Astrocyte (in vitro differentiated cells and primary cell): ENCODE results near the gene CDC73. TPM values are rescaled to one million over a fixed set of nuclear protein-coding genes. Genes with fewer than 3 reads are reported as not detected.

ENCODE experiments used
- DNase-seq: peaks from one replicate; pipeline ENCODE4 v3.0.0-alpha.2; 2010; ENCODE audit warnings: low read depth
- FAIRE-seq: peaks from 2 replicates; lab custom pipeline; 2011; peaks lifted over from hg19 to GRCh38; lab: Jason Lieb, UNC
- H2AFZ ChIP-seq: 2 replicates; pipeline ENCODE4 v1.6.0; 2012; ENCODE audit warnings: low read depth, low read length, inconsistent platforms
- H3K27ac ChIP-seq: 2 replicates; pipeline ENCODE4 v1.5.1; 2011; ENCODE audit warnings: low read depth, low read length, inconsistent platforms
- H3K27me3 ChIP-seq: 2 replicates; pipeline ENCODE4 v1.6.0; 2011; ENCODE audit warnings: low read length, inconsistent platforms; ENCODE audit not compliant: insufficient read depth
- H3K36me3 ChIP-seq: 2 replicates; pipeline ENCODE4 v1.5.1; 2011; ENCODE audit warnings: low read length, inconsistent platforms; ENCODE audit not compliant: insufficient read depth
- H3K4me1 ChIP-seq: 2 replicates; pipeline ENCODE4 v1.5.1; 2011; ENCODE audit warnings: low read length, inconsistent platforms; ENCODE audit not compliant: insufficient read depth
- H3K4me2 ChIP-seq: 2 replicates; pipeline ENCODE4 v1.6.0; 2012; ENCODE audit warnings: low read length, inconsistent platforms
- H3K4me3 ChIP-seq: 2 replicates; pipeline ENCODE4 v1.5.1; 2011; ENCODE audit warnings: low read depth, mild to moderate bottlenecking, low read length, inconsistent platforms; ENCODE audit not compliant: insufficient read depth
- H3K79me2 ChIP-seq: 2 replicates; pipeline ENCODE4 v1.6.0; 2012; ENCODE audit warnings: mild to moderate bottlenecking, low read length, inconsistent platforms; ENCODE audit not compliant: insufficient read depth
- H3K9ac ChIP-seq: 2 replicates; pipeline ENCODE4 v1.6.0; 2012; ENCODE audit warnings: mild to moderate bottlenecking, low read length, inconsistent platforms
- H3K9me3 ChIP-seq: 2 replicates; pipeline ENCODE4 v1.5.1; 2012; ENCODE audit warnings: low read depth, mild to moderate bottlenecking, low read length, inconsistent platforms; ENCODE audit not compliant: insufficient read depth
- H4K20me1 ChIP-seq: 2 replicates; pipeline ENCODE4 v1.6.0; 2012; ENCODE audit warnings: low read length, inconsistent platforms; ENCODE audit not compliant: insufficient read depth
- H3K27ac Mint-ChIP-seq: one replicate; pipeline ENCODE4 v1.8.0; 2021; ENCODE audit warnings: mild to moderate bottlenecking, mixed read lengths; ENCODE audit not compliant: unreplicated experiment
- H3K27me3 Mint-ChIP-seq: one replicate; pipeline ENCODE4 v1.8.0; 2021; ENCODE audit warnings: low read depth, mixed read lengths; ENCODE audit not compliant: unreplicated experiment
- H3K36me3 Mint-ChIP-seq: one replicate; pipeline ENCODE4 v1.8.0; 2021; ENCODE audit warnings: low read depth, mixed read lengths; ENCODE audit not compliant: unreplicated experiment
- H3K4me1 Mint-ChIP-seq: one replicate; pipeline ENCODE4 v1.8.0; 2021; ENCODE audit warnings: low read depth, mixed read lengths; ENCODE audit not compliant: unreplicated experiment
- H3K4me3 Mint-ChIP-seq: one replicate; pipeline ENCODE4 v1.8.0; 2021; ENCODE audit warnings: mild to moderate bottlenecking, moderate library complexity, mixed read lengths; ENCODE audit not compliant: unreplicated experiment
- H3K9me3 Mint-ChIP-seq: one replicate; pipeline ENCODE4 v1.8.0; 2021; ENCODE audit warnings: mild to moderate bottlenecking, mixed read lengths; ENCODE audit not compliant: unreplicated experiment
- CTCF ChIP-seq: IDR thresholded peaks from 2 replicates; pipeline ENCODE4 v1.5.1; 2011; ENCODE audit warnings: low read depth, mild to moderate bottlenecking, inconsistent platforms, low read length, moderate library complexity; ENCODE audit not compliant: insufficient read depth
- EZH2 ChIP-seq: IDR thresholded peaks from 2 replicates; pipeline ENCODE4 v1.6.1; 2012; ENCODE audit warnings: mild to moderate bottlenecking, low read length, inconsistent platforms; ENCODE audit not compliant: insufficient read depth
- total RNA-seq: library from RNA; stranded (reverse); gene quantifications from 2 replicates; pipeline ENCODE4 v1.2.1, GENCODE V29; 2021

The CDC73 gene
- total RNA-seq, 1 donor from 2014 or later: 77.7 TPM

- H3K4me3 Mint-ChIP-seq: no peak overlapping the region
- H3K4me3 ChIP-seq: no peak overlapping the region
- H3K4me2 ChIP-seq: no peak overlapping the region
- H3K27me3 ChIP-seq: no peaks in the 10 kb centered on the region
- DNase-seq (no peak), FAIRE-seq (no peak)
- H3K9me3 ChIP-seq: no peaks in the 10 kb centered on the region
- no peak overlapping the region for H2AFZ ChIP-seq
- H3K27me3 Mint-ChIP-seq: no peaks in the 10 kb centered on the region
- H3K4me1 ChIP-seq: no peaks in the 10 kb centered on the region
- no peak overlapping the region for H3K27ac Mint-ChIP-seq
- H3K79me2 ChIP-seq: peaks cover 22% of the 10 kb centered on the region
- H3K36me3 ChIP-seq: peaks cover 41% of the 10 kb centered on the region
- H3K9ac ChIP-seq: no peak overlapping the region
- peaks cover 3% of the 10 kb centered on the region for H3K36me3 Mint-ChIP-seq
- H3K27ac ChIP-seq: no peak overlapping the region
- no peaks in the 10 kb centered on the region for H3K4me1 Mint-ChIP-seq
- peaks cover 23% of the 10 kb centered on the region for H4K20me1 ChIP-seq
- TF ChIP-seq EZH2: no peak
- no peak for TF ChIP-seq CTCF
- no peaks in the 10 kb centered on the region for H3K9me3 Mint-ChIP-seq
Observed at GRCh38 chr1:193144999-193145398, 23.2 kb downstream of the CDC73 start.

GRCh38 chr1:193156117-193156821, 34.4 kb downstream of the CDC73 start:
- peaks cover 38% of the 10 kb centered on the region for H3K79me2 ChIP-seq
- H3K36me3 ChIP-seq: peaks cover 16% of the 10 kb centered on the region
- TF ChIP-seq CTCF: no peak
- no peak for TF ChIP-seq EZH2
- Mint-ChIP-seq H3K36me3 (peaks cover 4% of the 10 kb centered on the region), H3K9me3 (no peaks in the 10 kb centered on the region), H3K4me1 (peaks cover 4% of the 10 kb centered on the region), H3K27me3 (no peaks in the 10 kb centered on the region), H3K4me3 (no peak overlapping the region), H3K27ac (no peak overlapping the region)
- no peak overlapping the region for H3K4me3 ChIP-seq
- H3K4me1 ChIP-seq: no peaks in the 10 kb centered on the region
- H3K27me3 ChIP-seq: no peaks in the 10 kb centered on the region
- H3K9me3 ChIP-seq: no peaks in the 10 kb centered on the region
- no peak for DNase-seq
- H3K27ac ChIP-seq: no peak overlapping the region
- peaks cover 29% of the 10 kb centered on the region for H4K20me1 ChIP-seq
- FAIRE-seq: no peak
- no peak overlapping the region for H2AFZ ChIP-seq
- no peak overlapping the region for H3K9ac ChIP-seq
- H3K4me2 ChIP-seq: no peak overlapping the region

GRCh38 chr1:193156822-193157142, 35.0 kb downstream of the CDC73 start:
- H3K9ac ChIP-seq: no peak overlapping the region
- Mint-ChIP-seq H3K36me3 (peaks cover 4% of the 10 kb centered on the region), H3K27me3 (no peaks in the 10 kb centered on the region), H3K4me1 (peaks cover 4% of the 10 kb centered on the region), H3K9me3 (no peaks in the 10 kb centered on the region), H3K27ac (no peak overlapping the region), H3K4me3 (no peak overlapping the region)
- FAIRE-seq: no peak
- H2AFZ ChIP-seq: no peak overlapping the region
- no peak for TF ChIP-seq EZH2
- no peak for TF ChIP-seq CTCF
- H3K36me3 ChIP-seq: peaks cover 13% of the 10 kb centered on the region
- H3K27me3 ChIP-seq: no peaks in the 10 kb centered on the region
- H3K4me2 ChIP-seq: no peak overlapping the region
- H3K4me1 ChIP-seq: no peaks in the 10 kb centered on the region
- no peak overlapping the region for H3K4me3 ChIP-seq
- no peaks in the 10 kb centered on the region for H3K9me3 ChIP-seq
- H3K27ac ChIP-seq: no peak overlapping the region
- DNase-seq: no peak
- H3K79me2 ChIP-seq: peaks cover 38% of the 10 kb centered on the region
- peaks cover 29% of the 10 kb centered on the region for H4K20me1 ChIP-seq
